OCI-LY3 (cell line): ENCODE results near the gene DHRSX.

Experiments used
- H2AFZ ChIP-seq: fragments of 200-600, 300-600 bp; shearing (Covaris generic); 2 replicates; pipeline ENCODE4 v1.6.0; 2014; ENCODE audit warnings: antibody characterized with exemption, low read depth, low read length
- H3K27ac ChIP-seq: fragments of 200-600, 300-600 bp; sonication (generic); 2 replicates; pipeline ENCODE4 v1.5.1; 2014; ENCODE audit warnings: mild to moderate bottlenecking, low read length, moderate library complexity, mixed read lengths
- H3K27me3 ChIP-seq: fragments of 200-600, 300-600 bp; sonication (generic); 2 replicates; pipeline ENCODE4 v1.6.1; 2014; ENCODE audit warnings: low read depth, low read length, mixed read lengths
- H3K36me3 ChIP-seq: fragments of 200-600, 300-600 bp; sonication (generic); replicated peaks from 2 replicates; pipeline ENCODE3; 2014; ENCODE audit warnings: low read depth, low read length, mixed read lengths
- H3K4me1 ChIP-seq: fragments of 300-600, 200-600 bp; sonication (generic); 2 replicates; pipeline ENCODE4 v1.6.1; 2014; ENCODE audit warnings: low read length, mixed read lengths
- H3K4me2 ChIP-seq: fragments of 200-600, 300-600 bp; sonication (generic); 2 replicates; pipeline ENCODE4 v1.6.1; 2014; ENCODE audit warnings: low read length, mixed read lengths
- H3K4me3 ChIP-seq: fragments of 300-600, 200-600 bp; sonication (generic); 2 replicates; pipeline ENCODE4 v1.5.1; 2014; ENCODE audit warnings: antibody characterized with exemption, mild to moderate bottlenecking, low read length, moderate library complexity
- H3K79me2 ChIP-seq: fragments of 300-600, 200-600 bp; shearing (Covaris generic); 2 replicates; pipeline ENCODE4 v1.6.1; 2014; ENCODE audit warnings: mild to moderate bottlenecking, low read length, mixed read lengths
- H3K9ac ChIP-seq: fragments of 300-600, 200-600 bp; shearing (Covaris generic); 2 replicates; pipeline ENCODE4 v1.6.0; 2014; ENCODE audit warnings: mild to moderate bottlenecking, low read length, moderate library complexity
- H3K9me3 ChIP-seq: fragments of 200-600, 300-600 bp; shearing (Covaris generic); 2 replicates; pipeline ENCODE4 v1.6.1; 2014; ENCODE audit warnings: low read length, mixed read lengths; ENCODE audit not compliant: insufficient read depth
- H4K20me1 ChIP-seq: fragments of 200-600, 300-600 bp; sonication (generic); 2 replicates; pipeline ENCODE4 v1.6.1; 2016; ENCODE audit warnings: low read length, mixed read lengths; ENCODE audit not compliant: insufficient read depth
- EZH2phosphoT487 ChIP-seq: fragments of 200-600 bp; shearing (Covaris generic); IDR thresholded peaks from 2 replicates; pipeline ENCODE4 v1.6.1; 2018; ENCODE audit warnings: antibody characterized with exemption, mixed run types, low read depth
- TF ChIP-seq, protein P1 (sequence below): fragments of 200-600, 300-600 bp; sonication (generic); IDR thresholded peaks from 2 replicates; pipeline ENCODE4 v1.5.1; 2014; ENCODE audit warnings: antibody characterized with exemption, low read length, low read depth

The DHRSX gene

DNA sequence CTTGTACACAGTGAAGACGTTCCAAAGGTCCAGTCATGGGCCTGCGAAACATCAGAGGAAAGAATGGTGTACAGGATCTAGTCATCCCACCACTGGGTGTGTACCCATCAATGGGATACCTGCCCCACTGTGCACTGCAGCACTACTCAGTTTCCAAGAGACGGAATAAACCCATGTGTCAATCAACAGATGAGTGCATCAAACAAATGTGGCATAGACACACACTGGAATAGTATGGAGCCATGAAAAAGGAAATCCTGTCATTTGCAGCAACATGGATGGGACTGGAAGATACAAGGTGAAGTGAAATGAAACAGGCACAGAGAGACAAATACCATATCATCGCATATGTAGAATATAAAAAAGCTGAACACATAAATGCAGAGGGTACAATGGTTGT, 48.0 kb downstream of the DHRSX start:
- Histone ChIP-seq H3K27ac (no peak overlapping the region), H3K36me3 (peaks cover 15% of the 10 kb centered on the region), H3K27me3 (no peaks in the 10 kb centered on the region), H3K4me2 (no peak overlapping the region), H3K9me3 (no peaks in the 10 kb centered on the region), H3K4me3 (no peak overlapping the region), H4K20me1 (peaks cover 29% of the 10 kb centered on the region), H3K9ac (no peak overlapping the region), H3K4me1 (no peaks in the 10 kb centered on the region), H3K79me2 (peaks cover 50% of the 10 kb centered on the region), H2AFZ (no peak overlapping the region)
- TF ChIP-seq EZH2phosphoT487: no peak
- TF ChIP-seq, protein P1, sequence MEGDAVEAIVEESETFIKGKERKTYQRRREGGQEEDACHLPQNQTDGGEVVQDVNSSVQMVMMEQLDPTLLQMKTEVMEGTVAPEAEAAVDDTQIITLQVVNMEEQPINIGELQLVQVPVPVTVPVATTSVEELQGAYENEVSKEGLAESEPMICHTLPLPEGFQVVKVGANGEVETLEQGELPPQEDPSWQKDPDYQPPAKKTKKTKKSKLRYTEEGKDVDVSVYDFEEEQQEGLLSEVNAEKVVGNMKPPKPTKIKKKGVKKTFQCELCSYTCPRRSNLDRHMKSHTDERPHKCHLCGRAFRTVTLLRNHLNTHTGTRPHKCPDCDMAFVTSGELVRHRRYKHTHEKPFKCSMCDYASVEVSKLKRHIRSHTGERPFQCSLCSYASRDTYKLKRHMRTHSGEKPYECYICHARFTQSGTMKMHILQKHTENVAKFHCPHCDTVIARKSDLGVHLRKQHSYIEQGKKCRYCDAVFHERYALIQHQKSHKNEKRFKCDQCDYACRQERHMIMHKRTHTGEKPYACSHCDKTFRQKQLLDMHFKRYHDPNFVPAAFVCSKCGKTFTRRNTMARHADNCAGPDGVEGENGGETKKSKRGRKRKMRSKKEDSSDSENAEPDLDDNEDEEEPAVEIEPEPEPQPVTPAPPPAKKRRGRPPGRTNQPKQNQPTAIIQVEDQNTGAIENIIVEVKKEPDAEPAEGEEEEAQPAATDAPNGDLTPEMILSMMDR: no peak

DNA sequence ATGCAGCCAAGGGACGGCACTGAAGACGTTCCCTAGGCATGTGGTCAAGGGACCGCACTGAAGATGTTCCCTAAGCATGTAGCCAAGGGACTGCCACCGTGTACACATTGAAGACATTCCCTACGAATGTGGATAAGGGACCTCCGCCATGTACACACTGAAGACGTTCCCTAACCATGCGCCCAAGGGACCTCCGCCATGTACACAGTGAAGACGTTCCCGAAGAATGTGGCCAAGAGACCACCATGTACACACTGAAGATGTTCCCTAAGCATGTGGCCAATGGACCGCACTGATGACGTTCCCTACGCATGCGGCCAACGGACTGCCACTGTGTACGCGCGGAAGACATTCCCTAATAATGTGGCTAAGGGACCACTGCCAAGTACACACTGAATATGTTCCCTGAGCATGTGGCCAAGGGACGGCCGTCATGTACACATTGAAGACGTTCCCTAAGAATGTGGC, 48.4 kb downstream of the DHRSX start:
- no peak overlapping the region for H3K9ac ChIP-seq
- no peak overlapping the region for H3K27ac ChIP-seq
- H3K9me3 ChIP-seq: no peaks in the 10 kb centered on the region
- H2AFZ ChIP-seq: no peak overlapping the region
- peaks cover 50% of the 10 kb centered on the region for H3K79me2 ChIP-seq
- TF ChIP-seq, protein P1: no peak
- no peak for TF ChIP-seq EZH2phosphoT487
- H3K36me3 ChIP-seq: peaks cover 19% of the 10 kb centered on the region
- H3K4me1 ChIP-seq: no peaks in the 10 kb centered on the region
- H4K20me1 ChIP-seq: peaks cover 28% of the 10 kb centered on the region
- no peak overlapping the region for H3K4me2 ChIP-seq
- H3K4me3 ChIP-seq: no peak overlapping the region
- no peaks in the 10 kb centered on the region for H3K27me3 ChIP-seq

DNA sequence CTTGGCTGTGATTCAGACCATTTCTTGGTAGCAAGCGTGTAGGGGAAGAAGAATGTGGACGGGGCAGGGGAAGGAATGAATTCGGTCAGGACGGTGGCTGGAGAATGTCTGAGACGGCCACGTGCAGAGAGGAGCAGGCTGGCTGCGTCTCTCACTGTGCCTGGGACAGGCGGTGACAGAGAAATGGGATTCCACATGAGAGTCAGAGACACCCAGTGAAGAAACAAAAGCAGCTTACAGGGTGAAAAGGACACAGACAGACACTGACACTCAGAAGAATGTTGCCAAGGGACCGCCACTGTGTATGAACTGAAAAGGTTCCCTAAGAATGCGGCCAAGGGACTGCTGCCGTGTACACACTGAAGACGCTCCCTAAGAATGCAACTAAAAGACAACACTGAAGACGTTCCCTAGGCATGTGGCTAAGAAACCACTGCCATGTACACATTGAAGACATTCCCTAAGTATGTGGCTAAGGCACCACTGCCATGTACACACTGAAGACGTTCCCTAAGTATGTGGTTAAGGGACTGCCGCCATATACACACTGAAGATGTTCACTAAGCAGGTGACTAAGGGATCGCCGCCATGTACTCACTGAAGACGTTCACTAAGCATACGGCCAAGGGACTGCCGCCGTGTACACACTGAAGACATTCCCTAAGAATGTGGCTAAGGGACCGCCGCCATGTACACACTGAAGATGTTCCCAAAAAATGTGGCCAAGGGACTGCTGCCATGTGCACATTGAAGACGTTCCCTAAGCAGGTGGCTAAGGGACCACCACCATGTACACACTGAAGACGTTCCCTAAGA, 49.1 kb downstream of the DHRSX start:
- peaks cover 22% of the 10 kb centered on the region for H3K36me3 ChIP-seq
- no peaks in the 10 kb centered on the region for H3K4me1 ChIP-seq
- H3K9me3 ChIP-seq: no peaks in the 10 kb centered on the region
- peaks cover 50% of the 10 kb centered on the region for H3K79me2 ChIP-seq
- TF ChIP-seq, protein P1: no peak
- no peak for TF ChIP-seq EZH2phosphoT487
- no peak overlapping the region for H3K9ac ChIP-seq
- no peaks in the 10 kb centered on the region for H3K27me3 ChIP-seq
- no peak overlapping the region for H3K4me3 ChIP-seq
- H3K4me2 ChIP-seq: no peak overlapping the region
- H2AFZ ChIP-seq: no peak overlapping the region
- peaks cover 31% of the 10 kb centered on the region for H4K20me1 ChIP-seq
- H3K27ac ChIP-seq: no peak overlapping the region

DNA sequence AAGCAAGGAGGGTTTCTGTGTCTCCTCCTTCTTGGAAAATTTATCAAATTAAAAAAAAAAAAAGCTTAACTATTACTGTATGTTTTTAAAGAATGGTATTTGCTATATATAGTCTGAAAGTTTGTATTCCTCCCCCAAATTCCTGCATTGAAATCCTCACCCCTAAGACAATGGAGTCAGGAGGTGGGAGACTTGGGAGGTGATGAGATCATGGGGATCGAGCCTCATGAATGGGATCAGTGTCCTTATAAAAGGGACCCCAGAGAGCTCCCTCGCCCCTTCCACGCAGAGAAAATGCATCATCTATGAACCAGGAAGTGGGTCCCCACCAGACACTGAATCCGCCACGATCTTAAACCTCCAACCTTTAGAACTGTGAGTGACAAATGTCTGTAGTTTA, 50.1 kb downstream of the DHRSX start:
- H3K27ac ChIP-seq: no peak overlapping the region

More for the DNA sequence above, 50.1 kb downstream of the DHRSX start:
- Histone ChIP-seq H2AFZ (no peak overlapping the region), H3K79me2 (peaks cover 55% of the 10 kb centered on the region), H3K4me2 (no peak overlapping the region), H3K36me3 (peaks cover 22% of the 10 kb centered on the region), H3K9ac (no peak overlapping the region), H3K27me3 (no peaks in the 10 kb centered on the region), H3K4me3 (no peak overlapping the region), H3K4me1 (no peaks in the 10 kb centered on the region), H3K9me3 (no peaks in the 10 kb centered on the region), H4K20me1 (peaks cover 34% of the 10 kb centered on the region)
- TF ChIP-seq, protein P1: no peak
- TF ChIP-seq EZH2phosphoT487: no peak
